ENCODE data around the gene ANKS3. TPM values are rescaled to one million over a fixed set of nuclear protein-coding genes. Genes with fewer than 3 reads are reported as not detected.

Gene ANKS3
- total RNA-seq, 1 experiment from 2014 or later = 35.0 TPM

GRCh38 chr16:4664538-4665418 is 69.3 kb downstream of the ANKS3 start:
- Mint-ChIP-seq H3K9me3 (ENCODE audit: unreplicated experiment) (no peaks in the 10 kb centered on the region), H3K27me3 (ENCODE audit: insufficient read depth, unreplicated experiment) (no peaks in the 10 kb centered on the region), H3K27ac (ENCODE audit: low read depth, unreplicated experiment) (no peak overlapping the region), H3K36me3 (ENCODE audit: insufficient read depth, unreplicated experiment) (peaks cover 14% of the 10 kb centered on the region), H3K4me1 (ENCODE audit: insufficient read depth, unreplicated experiment) (peaks cover 13% of the 10 kb centered on the region), H3K4me3 (ENCODE audit: unreplicated experiment) (no peak overlapping the region)
- intact Hi-C loops (cut with micrococcal nuclease) = no loop called here
- BruUV-seq (replicated peaks) = no TSS peak
- POLR2A ChIA-PET = no interaction called here
- TF ChIP-seq CTCF (IDR thresholded peaks at IDR 0.05; ENCODE audit: unreplicated experiment) = no peak
- CTCF ChIA-PET = no interaction called here
- DNase-seq (ENCODE audit: unreplicated experiment) = peak; percentile 43

- CTCF ChIA-PET = interaction anchor here (1.0 kb wide), 1 partner anchor 14 kb away, joined by 3 read pairs; no protein-coding TSS in a partner anchor
- Mint-ChIP-seq H3K27me3 (ENCODE audit: insufficient read depth, unreplicated experiment) (no peaks in the 10 kb centered on the region), H3K4me3 (ENCODE audit: unreplicated experiment) (no peak overlapping the region), H3K9me3 (ENCODE audit: unreplicated experiment) (no peaks in the 10 kb centered on the region), H3K36me3 (ENCODE audit: insufficient read depth, unreplicated experiment) (peaks cover 22% of the 10 kb centered on the region), H3K27ac (ENCODE audit: low read depth, unreplicated experiment) (no peak overlapping the region), H3K4me1 (ENCODE audit: insufficient read depth, unreplicated experiment) (peaks cover 13% of the 10 kb centered on the region)
- no peak for TF ChIP-seq CTCF (IDR thresholded peaks at IDR 0.05; ENCODE audit: unreplicated experiment)
- no peak for DNase-seq (ENCODE audit: unreplicated experiment)
- POLR2A ChIA-PET = no interaction called here
- intact Hi-C loops (cut with micrococcal nuclease) = no loop called here
- BruUV-seq (replicated peaks) = no TSS peak
These were observed 70.2 kb downstream of the ANKS3 start for GRCh38 chr16:4663777-4664465.

- TF ChIP-seq CTCF (IDR thresholded peaks at IDR 0.05; ENCODE audit: unreplicated experiment) = no peak
- Mint-ChIP-seq H3K36me3 (ENCODE audit: insufficient read depth, unreplicated experiment) (peaks cover 27% of the 10 kb centered on the region), H3K27ac (ENCODE audit: low read depth, unreplicated experiment) (no peak overlapping the region), H3K4me3 (ENCODE audit: unreplicated experiment) (no peak overlapping the region), H3K9me3 (ENCODE audit: unreplicated experiment) (no peaks in the 10 kb centered on the region), H3K27me3 (ENCODE audit: insufficient read depth, unreplicated experiment) (no peaks in the 10 kb centered on the region), H3K4me1 (ENCODE audit: insufficient read depth, unreplicated experiment) (peaks cover 13% of the 10 kb centered on the region)
- ChIA-PET POLR2A (no interaction called here), CTCF (interaction anchor here (0.7 to 1.0 kb wide), 2 partner anchors 14 to 297 kb away, joined by 3 read pairs; no protein-coding TSS in a partner anchor)
- intact Hi-C loops (cut with micrococcal nuclease) = no loop called here
- DNase-seq (ENCODE audit: unreplicated experiment) = no peak
- BruUV-seq (replicated peaks) = no TSS peak
These were observed 70.7 kb downstream of the ANKS3 start for GRCh38 chr16:4663465-4663776.

GRCh38 chr16:4661661-4662060 is 72.4 kb downstream of the ANKS3 start:
- H3K27me3 Mint-ChIP-seq (ENCODE audit: insufficient read depth, unreplicated experiment) = no peaks in the 10 kb centered on the region
- intact Hi-C loops (cut with micrococcal nuclease) = no loop called here
- no TSS peak for BruUV-seq (replicated peaks)

More at GRCh38 chr16:4661661-4662060, 72.4 kb downstream of the ANKS3 start:
- TF ChIP-seq CTCF (IDR thresholded peaks at IDR 0.05; ENCODE audit: unreplicated experiment) = no peak
- DNase-seq (ENCODE audit: unreplicated experiment) = peak; percentile 65
- Mint-ChIP-seq H3K4me3 (ENCODE audit: unreplicated experiment) (no peak overlapping the region), H3K9me3 (ENCODE audit: unreplicated experiment) (no peaks in the 10 kb centered on the region), H3K4me1 (ENCODE audit: insufficient read depth, unreplicated experiment) (peaks cover 13% of the 10 kb centered on the region), H3K36me3 (ENCODE audit: insufficient read depth, unreplicated experiment) (peaks cover 42% of the 10 kb centered on the region), H3K27ac (ENCODE audit: low read depth, unreplicated experiment) (no peak overlapping the region)
- CTCF ChIA-PET = interaction anchor here (0.7 kb wide), 1 partner anchor 22 kb away, joined by 4 read pairs; no protein-coding TSS in a partner anchor
- POLR2A ChIA-PET = no interaction called here

Data from MCF 10A (cell line).